Stimulated activated CD4-positive, alpha-beta T cell treated with anti-CD3 and anti-CD28 coated beads, Interleukin-1b, Interleukin-23, amount 100 ng/mL, for 48 hours (primary cell): ENCODE data around the gene MYBPC3.

Source experiments
- DNase-seq: peaks from one replicate; pipeline ENCODE4 v3.0.0-alpha.2; 2020

MYBPC3 gene

GRCh38 chr11:47314992-47315391, 37.5 kb downstream of the MYBPC3 start:
- DNase-seq, result no peak

GRCh38 chr11:47308050-47308823, 44.3 kb downstream of the MYBPC3 start:
- no peak for DNase-seq

GRCh38 chr11:47306484-47306844, 46.0 kb downstream of the MYBPC3 start:
- no peak for DNase-seq

GRCh38 chr11:47305734-47306483, 46.6 kb downstream of the MYBPC3 start:
- no peak for DNase-seq

GRCh38 chr11:47302853-47303252, 49.6 kb downstream of the MYBPC3 start:
- DNase-seq, result no peak

GRCh38 chr11:47299078-47299477, 53.4 kb downstream of the MYBPC3 start:
- no peak for DNase-seq

GRCh38 chr11:47296045-47296444, 56.5 kb downstream of the MYBPC3 start:
- DNase-seq, result no peak

GRCh38 chr11:47295385-47295784, 57.1 kb downstream of the MYBPC3 start:
- DNase-seq, result no peak

GRCh38 chr11:47289856-47290255, 62.6 kb downstream of the MYBPC3 start:
- no peak for DNase-seq

- no peak for DNase-seq
Observed at GRCh38 chr11:47288066-47288465, 64.4 kb downstream of the MYBPC3 start.

GRCh38 chr11:47285969-47286770, 66.3 kb downstream of the MYBPC3 start:
- DNase-seq, result no peak

GRCh38 chr11:47284151-47284550, 68.4 kb downstream of the MYBPC3 start:
- no peak for DNase-seq

- no peak for DNase-seq
Observed at GRCh38 chr11:47282462-47282861, 70.0 kb downstream of the MYBPC3 start.
